Ovary (tissue), 9 donors: Measurements from ENCODE around the gene SURF6. TPM values are rescaled to one million over a fixed set of nuclear protein-coding genes. Genes with fewer than 3 reads are reported as not detected.

ENCODE experiments used
- DNase-seq, 5 donors: peaks; one replicate each; pipeline ENCODE4 v3.0.0-alpha.2; 2019 to 2020
- H3K27ac ChIP-seq, 2 donors: fragments of 200-600 bp; one replicate each; pipeline versions ENCODE4 v1.5.1 to v1.8.0; 2019 to 2022
- H3K27me3 ChIP-seq: fragments of 200-600 bp; one replicate; pipeline ENCODE4 v1.8.0; 2022
- H3K36me3 ChIP-seq: fragments of 200-600 bp; sonication (generic); one replicate; pipeline ENCODE4 v1.5.1; 2019
- H3K4me1 ChIP-seq: one replicate; pipeline ENCODE4 v1.8.1; 2013; ENCODE audit warnings: mild to moderate bottlenecking, moderate library complexity; ENCODE audit not compliant: insufficient read depth
- H3K4me3 ChIP-seq: fragments of 200-600 bp; sonication (generic); one replicate; pipeline ENCODE4 v1.5.1; 2017
- H3K9me3 ChIP-seq, 2 donors: fragments of 200-600 bp in 1 of 2; sonication (generic) in 1 of 2; one replicate each; pipeline versions ENCODE4 v1.5.1 to v1.8.1; 2013 to 2019; ENCODE audit warnings: mild to moderate bottlenecking in 1 of 2, moderate library complexity in 1 of 2
- EP300 ChIP-seq: sonication (generic); formaldehyde crosslinking; IDR thresholded peaks from one replicate; pipeline ENCODE4 v1.6.1; 2017; ENCODE audit warnings: antibody characterized with exemption
- POLR2A ChIP-seq: fragments of 450-650 bp; IDR thresholded peaks from one replicate; pipeline ENCODE4 v1.6.1; 2017; ENCODE audit warnings: antibody characterized with exemption, mild to moderate bottlenecking, moderate library complexity
- WGBS, 3 donors: extraction: QIAGEN DNeasy Blood & Tissue Kit in 1 of 3; methylation state at CpG; one replicate each; pipeline versions ENCODE4 v1.1.5 to v1.1.7; 2013 to 2017; 5-methylcytosine and 5-hydroxymethylcytosine counted together
- intact Hi-C, 4 donors: fragments of 100-400 bp; cut with DNase I; formaldehyde crosslinking; loops; one replicate each; pipeline versions ENCODE4 v1.11.0 to v1.15.1; 2022 to 2023
- polyA plus RNA-seq, 2 donors: library from polyadenylated mRNA; stranded (reverse); fragments of 200-250 nt in 1 of 2; fragments of 350-450 nt in 1 of 2; fragmentation: Illumina TruSeq in 1 of 2; extraction: RNeasy Lipid Tissue Mini Kit (QIAGEN cat#74804) in 1 of 2; gene quantifications; one replicate each; pipeline ENCODE4 v1.2.3, GENCODE V29; 2013 to 2014
- total RNA-seq, 7 donors: library from RNA; depleted of rRNA in 2 of 7; stranded (reverse); fragments of >200 nt in 2 of 7; fragmentation: NEBNext Ultra II Directional in 3 of 7; extraction: Animal tissue kit (Norgen Biotek cat#: 25700) in 3 of 7; gene quantifications; one replicate each; pipeline versions ENCODE4 v1.1.0 to v1.2.4, GENCODE V29; 2016 to 2023
- TF ChIP-seq, protein P1 (sequence below), 3 donors: fragments of 450-650 bp in 2 of 3; fragments of 200-600 bp in 1 of 3; IDR thresholded peaks; one replicate each; pipeline versions ENCODE4 v1.5.1 to v1.8.0; 2016 to 2022; ENCODE audit warnings: antibody characterized with exemption in 3 of 3, mild to moderate bottlenecking in 1 of 3
- donor health status: DM: no; HTN: no; CAD: no; lungs with moderate emphysema.
- donor health status: DM: no; HTN: no; CAD: no.
- donor health status: Bipolar disorder and iron deficiency.
- donor health status: DM: yes; HTN: yes; CAD: no.
- donor health status: DM: no; HTN: no; CAD: no.
- donor health status: DM: yes; HTN: yes; CAD: no.

SURF6 gene
- total and polyA plus RNA-seq, 9 donors = 12.7 to 24.9 (median 21.0) TPM

DNA sequence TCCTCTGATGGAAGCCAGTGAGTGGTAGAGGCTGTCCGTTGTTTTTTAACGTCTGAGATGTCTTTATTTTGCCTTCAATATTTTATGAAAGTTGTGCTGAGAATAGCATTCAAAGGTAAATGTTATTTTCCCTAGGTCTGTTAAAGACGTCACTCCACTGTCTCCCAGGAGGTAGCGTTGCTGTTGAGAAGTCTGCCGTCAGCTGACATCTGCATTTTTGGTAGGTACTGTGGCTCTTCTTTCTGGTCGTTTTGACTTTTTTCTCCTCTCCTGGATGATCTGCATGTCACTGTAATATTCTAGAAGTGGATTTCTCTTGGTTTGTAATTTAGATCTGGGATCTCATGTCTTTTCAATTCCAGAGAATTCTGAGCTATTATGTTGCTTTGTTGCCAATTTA lies 26.4 kb downstream of the SURF6 start:
- Histone ChIP-seq H3K4me1 (no peaks in the 10 kb centered on the region), H3K36me3 (no peaks in the 10 kb centered on the region), H3K27me3 (no peaks in the 10 kb centered on the region), H3K4me3 (no peak overlapping the region), H3K27ac (no peak overlapping the region), H3K9me3 (no peaks in the 10 kb centered on the region)
- WGBS, 3 donors = 76 to 83% (median 81%) methylated on average over 6 of the region's 6 CpGs
- intact Hi-C loops = no loop called here
- no peak for TF ChIP-seq POLR2A
- no peak for TF ChIP-seq EP300
- TF ChIP-seq, protein P1, sequence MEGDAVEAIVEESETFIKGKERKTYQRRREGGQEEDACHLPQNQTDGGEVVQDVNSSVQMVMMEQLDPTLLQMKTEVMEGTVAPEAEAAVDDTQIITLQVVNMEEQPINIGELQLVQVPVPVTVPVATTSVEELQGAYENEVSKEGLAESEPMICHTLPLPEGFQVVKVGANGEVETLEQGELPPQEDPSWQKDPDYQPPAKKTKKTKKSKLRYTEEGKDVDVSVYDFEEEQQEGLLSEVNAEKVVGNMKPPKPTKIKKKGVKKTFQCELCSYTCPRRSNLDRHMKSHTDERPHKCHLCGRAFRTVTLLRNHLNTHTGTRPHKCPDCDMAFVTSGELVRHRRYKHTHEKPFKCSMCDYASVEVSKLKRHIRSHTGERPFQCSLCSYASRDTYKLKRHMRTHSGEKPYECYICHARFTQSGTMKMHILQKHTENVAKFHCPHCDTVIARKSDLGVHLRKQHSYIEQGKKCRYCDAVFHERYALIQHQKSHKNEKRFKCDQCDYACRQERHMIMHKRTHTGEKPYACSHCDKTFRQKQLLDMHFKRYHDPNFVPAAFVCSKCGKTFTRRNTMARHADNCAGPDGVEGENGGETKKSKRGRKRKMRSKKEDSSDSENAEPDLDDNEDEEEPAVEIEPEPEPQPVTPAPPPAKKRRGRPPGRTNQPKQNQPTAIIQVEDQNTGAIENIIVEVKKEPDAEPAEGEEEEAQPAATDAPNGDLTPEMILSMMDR (IDR thresholded peaks at IDR 0.05) = no peak
- DNase-seq = no peak

DNA sequence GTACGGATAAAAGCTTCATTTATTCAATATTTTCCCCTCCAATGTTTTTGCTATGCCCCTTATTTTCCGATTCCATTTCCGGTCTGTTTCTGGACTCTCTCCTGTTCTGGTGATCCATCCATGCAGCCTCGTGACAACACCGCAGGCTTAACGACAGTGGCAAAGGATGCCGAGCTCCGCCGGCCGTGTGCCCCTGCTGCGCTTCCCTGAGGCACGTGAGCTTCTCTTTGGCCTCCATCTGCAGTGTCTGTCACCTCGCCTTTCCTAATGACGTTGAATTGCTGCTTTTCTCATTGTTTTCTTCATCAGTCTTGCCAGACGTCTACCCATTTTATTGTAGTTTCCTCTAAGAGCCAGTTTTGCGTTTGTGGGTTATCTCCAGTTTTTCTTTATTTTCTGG lies 28.7 kb downstream of the SURF6 start:
- Histone ChIP-seq H3K27ac (no peak overlapping the region), H3K4me3 (no peak overlapping the region), H3K27me3 (no peaks in the 10 kb centered on the region), H3K4me1 (no peaks in the 10 kb centered on the region), H3K9me3 (no peaks in the 10 kb centered on the region), H3K36me3 (no peaks in the 10 kb centered on the region)
- TF ChIP-seq, protein P1 (IDR thresholded peaks at IDR 0.05) = no peak
- no peak for TF ChIP-seq POLR2A
- TF ChIP-seq EP300 = no peak
- WGBS, 3 donors = 67 to 73% (median 67%) methylated on average over 16 of the region's 16 CpGs
- no peak for DNase-seq
- intact Hi-C loops = no loop called here

DNA sequence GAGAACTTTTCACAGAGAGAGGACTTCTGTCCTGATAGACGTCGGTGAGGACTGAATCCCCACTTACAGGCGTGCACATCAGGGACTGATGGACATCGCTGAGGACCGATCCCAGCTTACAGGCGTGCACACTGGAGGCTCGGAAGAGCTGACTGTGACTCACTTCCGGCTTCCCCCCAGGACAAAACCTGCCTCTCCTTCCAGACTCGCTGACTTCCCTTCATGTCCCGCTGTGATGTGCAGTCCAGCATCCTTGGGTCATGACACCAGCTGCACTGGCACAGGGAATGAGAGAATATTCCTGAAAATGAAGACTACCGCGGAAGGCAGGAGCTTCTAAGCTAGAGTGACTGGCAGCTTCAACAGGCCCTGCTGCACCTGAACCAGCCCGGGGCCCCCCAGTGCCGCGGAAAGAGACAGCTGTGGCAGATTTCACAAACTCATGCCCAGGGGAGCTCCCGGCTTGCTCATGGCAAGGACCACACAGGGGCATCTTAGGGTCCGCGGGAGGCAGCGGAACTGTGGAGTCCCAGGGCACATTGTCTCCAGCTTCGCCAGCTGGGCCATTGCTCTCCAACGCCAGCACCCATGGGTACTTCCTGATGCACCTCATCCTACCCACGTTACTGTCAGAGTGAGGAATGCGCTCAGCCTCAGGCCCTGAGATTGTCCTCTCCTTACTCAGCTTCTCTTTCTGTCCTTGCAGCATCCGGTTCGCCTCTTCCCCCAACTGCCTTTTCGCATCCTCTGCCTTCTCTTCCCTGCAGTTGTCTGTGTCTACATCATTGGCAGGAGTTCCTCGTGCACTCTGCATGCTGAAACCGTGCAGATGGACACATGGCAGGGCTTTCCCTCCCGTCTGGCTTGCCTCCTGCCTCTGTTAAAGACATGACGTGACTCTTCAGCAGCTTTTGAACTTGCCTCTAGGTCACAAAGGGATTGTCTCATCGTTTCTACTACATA lies 29.5 kb downstream of the SURF6 start:
- Histone ChIP-seq H3K27ac (no peak overlapping the region), H3K27me3 (no peaks in the 10 kb centered on the region), H3K36me3 (no peaks in the 10 kb centered on the region), H3K4me1 (no peaks in the 10 kb centered on the region), H3K4me3 (no peak overlapping the region), H3K9me3 (no peaks in the 10 kb centered on the region)
- intact Hi-C loops = no loop called here
- TF ChIP-seq, protein P1 (IDR thresholded peaks at IDR 0.05) = no peak
- TF ChIP-seq EP300 (no peak), POLR2A (no peak)
- WGBS, 3 donors = 66 to 73% (median 68%) methylated on average over 29 to 31 of the region's 31 CpGs
- DNase-seq = no peak

DNA sequence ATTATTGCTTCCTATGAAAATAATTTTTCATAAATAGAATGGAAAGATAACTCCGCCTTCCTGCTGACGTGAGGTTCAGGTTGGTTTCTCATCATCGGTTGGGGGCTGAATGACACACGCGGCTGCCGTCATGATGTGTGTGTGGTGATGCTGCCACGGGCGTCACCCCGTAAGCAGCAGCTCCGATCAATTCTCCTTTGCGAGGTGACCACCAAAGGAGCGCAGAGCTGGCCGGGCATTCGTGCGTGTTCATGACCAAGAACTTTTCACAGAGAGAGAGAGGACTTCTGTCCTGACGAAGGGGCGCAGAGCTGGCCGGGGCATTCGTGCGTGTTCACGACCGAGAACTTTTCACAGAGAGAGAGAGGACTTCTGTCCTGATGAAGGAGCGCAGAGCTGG lies 30.3 kb downstream of the SURF6 start:
- no peak for TF ChIP-seq EP300
- no peak for TF ChIP-seq POLR2A
- TF ChIP-seq, protein P1 (IDR thresholded peaks at IDR 0.05) = no peak
- no peaks in the 10 kb centered on the region for H3K9me3 ChIP-seq
- H3K36me3 ChIP-seq = no peaks in the 10 kb centered on the region
- H3K27me3 ChIP-seq = no peaks in the 10 kb centered on the region
- no peak for DNase-seq
- no peaks in the 10 kb centered on the region for H3K4me1 ChIP-seq
- 77 to 82% (median 77%) methylated on average over 22 to 23 of the region's 23 CpGs for WGBS, 3 donors
- no peak overlapping the region for H3K4me3 ChIP-seq
- intact Hi-C loops = no loop called here
- H3K27ac ChIP-seq = no peak overlapping the region
